ENCODE results near the gene NTNG2.
"Not testable (repeated sequence)": the region's sequence is repeated elsewhere in the genome, so short reads cannot be mapped to it uniquely, and the experiment has no call there.

Gene NTNG2

DNA sequence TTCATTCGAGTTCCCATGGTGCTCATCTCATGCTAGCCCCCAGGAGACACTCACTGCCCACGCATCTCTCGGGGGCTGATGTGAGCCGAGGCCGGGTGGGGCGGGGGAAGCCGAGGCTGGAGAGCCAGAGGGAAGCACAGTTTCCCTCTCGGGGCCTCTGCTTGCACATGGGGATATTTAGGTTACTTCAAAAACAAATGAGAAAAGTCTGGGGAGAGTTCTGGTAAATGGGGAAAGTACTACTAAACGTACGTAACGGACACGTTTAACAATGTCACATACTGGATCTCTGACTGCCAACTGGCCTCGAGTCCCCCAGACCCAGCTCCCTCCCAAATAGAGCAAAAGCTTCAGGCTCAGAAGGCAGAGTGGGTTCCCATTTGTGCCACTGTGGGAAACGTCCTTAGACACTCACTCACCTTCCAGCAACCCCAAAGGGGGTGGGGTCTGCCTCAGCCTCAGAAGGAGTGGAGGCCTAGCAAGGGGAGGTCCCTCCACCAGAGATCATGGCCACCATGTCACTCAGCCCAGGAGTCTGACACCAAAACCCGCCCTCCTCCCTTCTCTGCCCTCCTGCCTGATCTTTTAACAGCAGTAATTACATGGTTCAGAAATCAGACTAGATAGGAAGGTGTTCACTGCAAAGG, 33.8 kb upstream of the NTNG2 start:
- no peaks in the 10 kb centered on the region for H3K4me1 ChIP-seq (ENCODE audit: low read length)
- H3F3A ChIP-seq (ENCODE audit: insufficient read depth, low read length) = no peaks in the 10 kb centered on the region
- H3K27me3 ChIP-seq (replicated peaks; ENCODE audit: insufficient read depth, low read length) = peaks cover 100% of the 10 kb centered on the region
- TF ChIP-seq, protein P1, sequence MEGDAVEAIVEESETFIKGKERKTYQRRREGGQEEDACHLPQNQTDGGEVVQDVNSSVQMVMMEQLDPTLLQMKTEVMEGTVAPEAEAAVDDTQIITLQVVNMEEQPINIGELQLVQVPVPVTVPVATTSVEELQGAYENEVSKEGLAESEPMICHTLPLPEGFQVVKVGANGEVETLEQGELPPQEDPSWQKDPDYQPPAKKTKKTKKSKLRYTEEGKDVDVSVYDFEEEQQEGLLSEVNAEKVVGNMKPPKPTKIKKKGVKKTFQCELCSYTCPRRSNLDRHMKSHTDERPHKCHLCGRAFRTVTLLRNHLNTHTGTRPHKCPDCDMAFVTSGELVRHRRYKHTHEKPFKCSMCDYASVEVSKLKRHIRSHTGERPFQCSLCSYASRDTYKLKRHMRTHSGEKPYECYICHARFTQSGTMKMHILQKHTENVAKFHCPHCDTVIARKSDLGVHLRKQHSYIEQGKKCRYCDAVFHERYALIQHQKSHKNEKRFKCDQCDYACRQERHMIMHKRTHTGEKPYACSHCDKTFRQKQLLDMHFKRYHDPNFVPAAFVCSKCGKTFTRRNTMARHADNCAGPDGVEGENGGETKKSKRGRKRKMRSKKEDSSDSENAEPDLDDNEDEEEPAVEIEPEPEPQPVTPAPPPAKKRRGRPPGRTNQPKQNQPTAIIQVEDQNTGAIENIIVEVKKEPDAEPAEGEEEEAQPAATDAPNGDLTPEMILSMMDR (IDR thresholded peaks at IDR 0.05; ENCODE audit: low read length) = no peak
- no peak overlapping the region for H3K4me3 ChIP-seq (ENCODE audit: low read length)
- no peaks in the 10 kb centered on the region for H3K9me2 ChIP-seq (replicated peaks; ENCODE audit: insufficient read depth, low read length)
- no peak overlapping the region for H3K9ac ChIP-seq (ENCODE audit: low read length)
- no peaks in the 10 kb centered on the region for H4K20me1 ChIP-seq (ENCODE audit: insufficient read depth, low read length)
- H3K79me2 ChIP-seq (ENCODE audit: low read length) = no peaks in the 10 kb centered on the region
- no peaks in the 10 kb centered on the region for H3K9me3 ChIP-seq (replicated peaks; ENCODE audit: insufficient read depth, low read length)
- H2AFZ ChIP-seq (ENCODE audit: low read length) = no peak overlapping the region
- H3K36me3 ChIP-seq (replicated peaks; ENCODE audit: insufficient read depth, low read length) = no peaks in the 10 kb centered on the region
- no peak for DNase-seq
- H3K4me2 ChIP-seq (ENCODE audit: low read depth, low read length) = no peak overlapping the region
- H3K27ac ChIP-seq (ENCODE audit: low read length) = no peak overlapping the region

DNA sequence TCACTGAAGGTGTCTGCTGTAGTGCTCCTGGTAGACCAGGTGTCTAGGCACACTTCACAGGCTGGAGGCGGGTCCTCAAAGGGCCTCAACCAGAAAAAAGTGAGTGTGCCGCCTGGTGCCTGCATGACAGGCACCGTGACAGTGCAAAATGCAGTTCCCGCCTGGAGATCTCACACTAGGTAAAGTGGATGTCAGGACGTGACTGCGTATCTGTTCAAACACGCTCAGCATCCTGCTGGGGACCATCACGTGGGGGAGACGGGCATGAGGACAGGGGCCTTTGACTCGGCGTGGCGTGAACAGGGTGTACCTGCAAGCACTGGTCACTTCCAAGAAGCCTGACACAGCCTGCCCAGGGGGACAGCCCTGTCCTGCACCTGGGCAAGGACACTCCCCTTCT, 32.3 kb upstream of the NTNG2 start:
- H3K4me3 ChIP-seq (ENCODE audit: low read length) = no peak overlapping the region

DNA sequence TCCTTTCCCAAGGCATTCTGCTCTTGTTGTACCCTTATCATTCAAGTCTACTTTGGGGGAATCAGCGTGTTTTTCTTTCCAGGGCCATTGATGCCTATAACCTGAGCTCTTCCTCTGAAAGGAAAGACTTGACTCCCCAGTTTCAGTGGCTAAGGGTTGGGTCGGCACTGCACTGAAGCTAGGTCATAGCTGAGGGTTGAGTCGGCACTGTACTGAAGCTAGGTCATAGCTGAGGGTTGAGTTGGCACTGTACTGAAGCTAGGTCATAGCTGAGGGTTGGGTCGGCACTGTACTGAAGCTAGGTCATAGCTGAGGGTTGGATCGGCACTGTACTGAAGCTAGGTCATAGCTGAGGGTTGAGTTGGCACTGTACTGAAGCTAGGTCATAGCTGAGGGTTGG, 27.8 kb upstream of the NTNG2 start:
- H3K27me3 ChIP-seq (replicated peaks; ENCODE audit: insufficient read depth, low read length) = peaks cover 99% of the 10 kb centered on the region
- H3K4me3 ChIP-seq (ENCODE audit: low read length); H3K9me3 ChIP-seq (replicated peaks; ENCODE audit: insufficient read depth, low read length); H3K9me2 ChIP-seq (replicated peaks; ENCODE audit: insufficient read depth, low read length); H3K4me2 ChIP-seq (ENCODE audit: low read depth, low read length); H3K9ac ChIP-seq (ENCODE audit: low read length); H3F3A ChIP-seq (ENCODE audit: insufficient read depth, low read length); H2AFZ ChIP-seq (ENCODE audit: low read length); H4K20me1 ChIP-seq (ENCODE audit: insufficient read depth, low read length); H3K27ac ChIP-seq (ENCODE audit: low read length); H3K36me3 ChIP-seq (replicated peaks; ENCODE audit: insufficient read depth, low read length); DNase-seq; H3K79me2 ChIP-seq (ENCODE audit: low read length); H3K4me1 ChIP-seq (ENCODE audit: low read length): not testable (repeated sequence)

More for the DNA sequence above, 32.3 kb upstream of the NTNG2 start:
- TF ChIP-seq, protein P1 (IDR thresholded peaks at IDR 0.05; ENCODE audit: low read length) = no peak
- no peak for TF ChIP-seq EZH2phosphoT487 (IDR thresholded peaks at IDR 0.05; ENCODE audit: low read length)
- TF ChIP-seq EZH2 (optimal IDR thresholded peaks at IDR 0.05; ENCODE audit: low read depth, low read length) = no peak
- Histone ChIP-seq H3K27me3 (replicated peaks; ENCODE audit: insufficient read depth, low read length) (peaks cover 100% of the 10 kb centered on the region), H3K79me2 (ENCODE audit: low read length) (no peaks in the 10 kb centered on the region), H3K27ac (ENCODE audit: low read length) (no peak overlapping the region), H3K4me2 (ENCODE audit: low read depth, low read length) (no peak overlapping the region), H3K4me1 (ENCODE audit: low read length) (no peaks in the 10 kb centered on the region), H2AFZ (ENCODE audit: low read length) (no peak overlapping the region), H3K36me3 (replicated peaks; ENCODE audit: insufficient read depth, low read length) (no peaks in the 10 kb centered on the region), H3K9ac (ENCODE audit: low read length) (no peak overlapping the region), H3K9me2 (replicated peaks; ENCODE audit: insufficient read depth, low read length) (no peaks in the 10 kb centered on the region), H3K9me3 (replicated peaks; ENCODE audit: insufficient read depth, low read length) (no peaks in the 10 kb centered on the region), H3F3A (ENCODE audit: insufficient read depth, low read length) (no peaks in the 10 kb centered on the region), H4K20me1 (ENCODE audit: insufficient read depth, low read length) (no peaks in the 10 kb centered on the region)
- no peak for DNase-seq

DNA sequence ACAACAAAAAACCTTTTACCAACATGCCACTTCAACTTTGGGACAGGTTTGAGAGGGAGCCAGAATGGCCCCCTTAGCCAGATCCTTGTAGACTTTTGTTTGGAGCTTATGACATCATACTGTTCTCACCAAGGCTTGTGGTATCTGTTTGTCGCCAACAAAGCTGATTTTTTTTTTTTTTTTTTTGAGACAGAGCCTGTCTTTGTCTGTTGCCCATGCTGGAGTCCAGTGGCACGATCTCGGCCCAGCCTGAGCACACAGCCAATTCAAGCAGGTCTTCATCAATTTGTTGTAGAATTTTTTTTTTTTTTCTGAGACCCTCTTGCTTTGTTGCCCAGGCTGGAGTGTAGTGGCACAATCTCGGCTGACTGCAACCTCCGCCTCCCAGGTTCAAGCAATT, 26.4 kb upstream of the NTNG2 start:
- H3K27me3 ChIP-seq (replicated peaks; ENCODE audit: insufficient read depth, low read length) = peaks cover 95% of the 10 kb centered on the region

More for the DNA sequence above, 26.4 kb upstream of the NTNG2 start:
- Histone ChIP-seq H3K9me3 (replicated peaks; ENCODE audit: insufficient read depth, low read length) (no peaks in the 10 kb centered on the region), H4K20me1 (ENCODE audit: insufficient read depth, low read length) (no peaks in the 10 kb centered on the region), H3K4me1 (ENCODE audit: low read length) (no peaks in the 10 kb centered on the region), H3K27ac (ENCODE audit: low read length) (no peak overlapping the region), H2AFZ (ENCODE audit: low read length) (no peak overlapping the region), H3K4me2 (ENCODE audit: low read depth, low read length) (no peak overlapping the region), H3F3A (ENCODE audit: insufficient read depth, low read length) (no peaks in the 10 kb centered on the region), H3K4me3 (ENCODE audit: low read length) (no peak overlapping the region), H3K9ac (ENCODE audit: low read length) (no peak overlapping the region), H3K36me3 (replicated peaks; ENCODE audit: insufficient read depth, low read length) (no peaks in the 10 kb centered on the region), H3K9me2 (replicated peaks; ENCODE audit: insufficient read depth, low read length) (no peaks in the 10 kb centered on the region), H3K79me2 (ENCODE audit: low read length) (no peaks in the 10 kb centered on the region)
- no peak for DNase-seq
- TF ChIP-seq, protein P1 (IDR thresholded peaks at IDR 0.05; ENCODE audit: low read length) = no peak
- TF ChIP-seq EZH2phosphoT487 (IDR thresholded peaks at IDR 0.05; ENCODE audit: low read length) (no peak), EZH2 (optimal IDR thresholded peaks at IDR 0.05; ENCODE audit: low read depth, low read length) (no peak)
